H1 (cell line): ENCODE data around the gene RNF31. TPM values are rescaled to one million over a fixed set of nuclear protein-coding genes. Genes with fewer than 3 reads are reported as not detected.

ENCODE experiments used
- CEBPB ChIP-seq: IDR thresholded peaks from 2 replicates; pipeline ENCODE4 v1.6.1; 2012; ENCODE audit warnings: low read depth, low read length
- CHD1 ChIP-seq: IDR thresholded peaks from 2 replicates; pipeline ENCODE4 v1.6.1; 2012; ENCODE audit warnings: low read depth, low read length, improper control_type of control experiment
- CREB1 ChIP-seq: IDR thresholded peaks from 2 replicates; pipeline ENCODE4 v1.6.1; 2012; ENCODE audit warnings: inconsistent platforms
- CTCF ChIP-seq, 3 experiments: IDR thresholded peaks; 1 replicate in 2 of 3; 2 replicates in 1 of 3; pipeline versions ENCODE4 v1.5.1 to v1.6.1; 2011; ENCODE audit warnings: low read length in 3 of 3, mild to moderate bottlenecking in 3 of 3, inconsistent platforms in 2 of 3, low read depth in 1 of 3, moderate library complexity in 1 of 3; ENCODE audit not compliant: insufficient read depth in 1 of 3; ENCODE audit errors: control extremely low read depth in 1 of 3
- EGR1 ChIP-seq: IDR thresholded peaks from 2 replicates; pipeline ENCODE4 v1.6.1; 2011; ENCODE audit warnings: low read depth, low read length, borderline replicate concordance
- GTF2F1 ChIP-seq: IDR thresholded peaks from 2 replicates; pipeline ENCODE4 v1.6.1; 2012; ENCODE audit warnings: low read depth, low read length, improper control_type of control experiment, borderline replicate concordance
- KDM4A ChIP-seq: IDR thresholded peaks from one replicate; pipeline ENCODE4 v1.7.1; 2012; ENCODE audit warnings: low read depth, mild to moderate bottlenecking, moderate library complexity, low read length, inconsistent platforms; ENCODE audit not compliant: severe bottlenecking
- NANOG ChIP-seq: IDR thresholded peaks from 2 replicates; pipeline ENCODE4 v1.6.1; 2011; ENCODE audit warnings: low read length, low read depth, mild to moderate bottlenecking, inconsistent platforms; ENCODE audit not compliant: insufficient read depth, poor library complexity, severe bottlenecking
- RAD21 ChIP-seq, 2 experiments: IDR thresholded peaks in 1 of 2; conservative IDR thresholded peaks in 1 of 2; 2 replicates each; pipeline ENCODE4 v1.6.1; 2011; ENCODE audit warnings: low read depth in 2 of 2, low read length in 2 of 2, improper control_type of control experiment in 1 of 2, inconsistent platforms in 1 of 2, mild to moderate bottlenecking in 1 of 2, moderate library complexity in 1 of 2
- RFX5 ChIP-seq: IDR thresholded peaks from 2 replicates; pipeline ENCODE4 v1.6.1; 2011; ENCODE audit warnings: low read depth, low read length, improper control_type of control experiment, borderline replicate concordance
- SAP30 ChIP-seq: fragments of 300-600 bp; sonication (generic); IDR thresholded peaks from 2 replicates; pipeline ENCODE4 v1.7.1; 2012; ENCODE audit warnings: low read length, moderate library complexity, mild to moderate bottlenecking, inconsistent platforms; ENCODE audit not compliant: insufficient read depth, insufficient replicate concordance
- SIN3A ChIP-seq, 2 experiments: IDR thresholded peaks in 1 of 2; conservative IDR thresholded peaks in 1 of 2; 2 replicates each; pipeline ENCODE4 v1.6.1; 2011 to 2012; ENCODE audit warnings: low read length in 2 of 2, improper control_type of control experiment in 1 of 2, low read depth in 1 of 2, mild to moderate bottlenecking in 1 of 2
- SP1 ChIP-seq: IDR thresholded peaks from 2 replicates; pipeline ENCODE4 v1.6.1; 2011; ENCODE audit warnings: low read depth, low read length
- SP4 ChIP-seq: IDR thresholded peaks from 2 replicates; pipeline ENCODE4 v1.6.1; 2012; ENCODE audit warnings: low read length, inconsistent platforms
- TAF7 ChIP-seq: optimal IDR thresholded peaks from 2 replicates; pipeline ENCODE3; 2011; ENCODE audit warnings: low read depth, mild to moderate bottlenecking, inconsistent platforms, low read length, moderate library complexity, borderline replicate concordance
- TCF12 ChIP-seq: IDR thresholded peaks from 2 replicates; pipeline ENCODE4 v1.6.1; 2011; ENCODE audit warnings: low read depth, mild to moderate bottlenecking, low read length
- USF2 ChIP-seq: IDR thresholded peaks from 2 replicates; pipeline ENCODE4 v1.6.1; 2011; ENCODE audit warnings: low read length, improper control_type of control experiment
- polyA plus RNA-seq, 7 experiments: library from polyadenylated mRNA; depleted of rRNA in 3 of 7; stranded (reverse) in 5 of 7; unstranded in 2 of 7; fragments of >200 nt in 5 of 7; fragments of 200-250 nt in 2 of 7; gene quantifications; 1 replicate in 5 of 7; 2 replicates in 1 of 7; 4 replicates in 1 of 7; pipeline versions ENCODE4 v1.2.1 to v1.2.3, GENCODE V29; 2011 to 2013; ENCODE audit warnings: missing spikeins in 2 of 7, mixed read lengths in 2 of 7
- total RNA-seq: library from RNA; stranded (reverse); fragmentation: NEBNext Ultra II Directional; extraction: Animal tissue kit (Norgen Biotek cat#: 25700); gene quantifications from 2 replicates; pipeline ENCODE4 v1.2.1, GENCODE V29; 2021

The RNF31 gene
- total and polyA plus RNA-seq, 2 of the 8 experiments (the other 6 are each of a cell fraction or from before 2014, with no cell fraction given), result 17.5 to 72.0 TPM

- TF ChIP-seq NANOG, result peak; percentile 31
- TF ChIP-seq USF2, result peak; percentile 76
- TF ChIP-seq RAD21 (IDR thresholded peaks at IDR 0.05 in 1 of 2, conservative IDR thresholded peaks at IDR 0.05 in 1 of 2; ENCODE audit: low read depth in 2 of 2, low read length in 2 of 2), result no peak
- no peak for TF ChIP-seq CHD1
- TF ChIP-seq SAP30, result peak; percentile 96
- TF ChIP-seq CREB1, result no peak; the same call in 1 of the 2 replicates
- TF ChIP-seq CEBPB, result 0 out of 2 replicates have a peak, but pooled peaks have one; percentile 24
- TF ChIP-seq EGR1, result peak; percentile 75; the same call in 1 of the 2 replicates
- TF ChIP-seq TAF7, result peak; percentile 55
- TF ChIP-seq SP4, result peak; percentile 74; the same call in 1 of the 2 replicates
- peak; percentile 97 for TF ChIP-seq SP1
- 0 out of 2 replicates have a peak, but pooled peaks have one; percentile 42 for TF ChIP-seq GTF2F1
- peak; percentile 23 to 48 (median 26); a peak in 3 of 4 replicates for TF ChIP-seq CTCF (IDR thresholded peaks at IDR 0.05; ENCODE audit: control extremely low read depth in 1 of 3, insufficient read depth in 1 of 3, low read depth in 1 of 3, low read length in 3 of 3)
- 0 out of 2 replicates have a peak, but pooled peaks have one; percentile 4 for TF ChIP-seq TCF12
- TF ChIP-seq RFX5, result peak; percentile 69; the same call in 1 of the 2 replicates
- peak in 1 of 2 experiments; percentile 75; a peak in 1 of 4 replicates for TF ChIP-seq SIN3A (conservative IDR thresholded peaks at IDR 0.05 in 1 of 2, IDR thresholded peaks at IDR 0.05 in 1 of 2; ENCODE audit: low read depth in 1 of 2, low read length in 2 of 2)
- peak; percentile 50 for TF ChIP-seq KDM4A
Measured at GRCh38 chr14:24141097-24141880, 6.0 kb upstream of the RNF31 start, which contains the start of gene EMC9 (continued).
